Measurements from ENCODE around the gene TECTA.

DNA sequence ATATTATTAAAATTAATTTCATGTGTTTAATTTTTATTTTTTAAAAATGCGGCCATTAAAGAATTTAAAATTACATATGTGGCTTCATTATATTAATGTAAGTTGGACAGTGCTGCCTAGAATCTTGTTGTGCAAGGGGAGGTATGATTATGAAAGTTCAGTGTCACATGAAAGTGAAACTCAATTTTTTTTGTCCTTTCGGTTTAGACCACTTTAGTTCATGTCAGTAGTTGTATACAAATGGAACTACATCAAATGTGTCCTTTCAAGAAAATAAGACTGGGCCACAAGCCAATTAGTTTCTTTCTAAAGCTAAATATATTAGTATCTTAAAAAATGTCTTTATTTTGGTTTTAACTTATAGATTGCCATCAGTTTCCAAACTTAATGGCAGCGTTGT lies 41.4 kb upstream of the TECTA start:
- TF ChIP-seq, protein P1, sequence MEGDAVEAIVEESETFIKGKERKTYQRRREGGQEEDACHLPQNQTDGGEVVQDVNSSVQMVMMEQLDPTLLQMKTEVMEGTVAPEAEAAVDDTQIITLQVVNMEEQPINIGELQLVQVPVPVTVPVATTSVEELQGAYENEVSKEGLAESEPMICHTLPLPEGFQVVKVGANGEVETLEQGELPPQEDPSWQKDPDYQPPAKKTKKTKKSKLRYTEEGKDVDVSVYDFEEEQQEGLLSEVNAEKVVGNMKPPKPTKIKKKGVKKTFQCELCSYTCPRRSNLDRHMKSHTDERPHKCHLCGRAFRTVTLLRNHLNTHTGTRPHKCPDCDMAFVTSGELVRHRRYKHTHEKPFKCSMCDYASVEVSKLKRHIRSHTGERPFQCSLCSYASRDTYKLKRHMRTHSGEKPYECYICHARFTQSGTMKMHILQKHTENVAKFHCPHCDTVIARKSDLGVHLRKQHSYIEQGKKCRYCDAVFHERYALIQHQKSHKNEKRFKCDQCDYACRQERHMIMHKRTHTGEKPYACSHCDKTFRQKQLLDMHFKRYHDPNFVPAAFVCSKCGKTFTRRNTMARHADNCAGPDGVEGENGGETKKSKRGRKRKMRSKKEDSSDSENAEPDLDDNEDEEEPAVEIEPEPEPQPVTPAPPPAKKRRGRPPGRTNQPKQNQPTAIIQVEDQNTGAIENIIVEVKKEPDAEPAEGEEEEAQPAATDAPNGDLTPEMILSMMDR (IDR thresholded peaks at IDR 0.05) = no peak
- no peak for TF ChIP-seq POLR2A (IDR thresholded peaks at IDR 0.05)
